ENCODE data around the gene MLLT3.

The MLLT3 gene

GRCh38 chr9:20322212-20322611, 300.1 kb downstream of the MLLT3 start:
- no peak for DNase-seq

- DNase-seq: no peak
Measured at GRCh38 chr9:20321423-20322082, 300.7 kb downstream of the MLLT3 start.

GRCh38 chr9:20320921-20321320, 301.4 kb downstream of the MLLT3 start:
- DNase-seq: no peak

GRCh38 chr9:20319641-20320337, 302.5 kb downstream of the MLLT3 start:
- no peak for DNase-seq

- DNase-seq: no peak
Measured at GRCh38 chr9:20319241-20319640, 303.1 kb downstream of the MLLT3 start.

- no peak for DNase-seq
Measured at GRCh38 chr9:20317701-20318100, 304.6 kb downstream of the MLLT3 start.

- DNase-seq: no peak
Measured at GRCh38 chr9:20316372-20316771, 305.9 kb downstream of the MLLT3 start.

GRCh38 chr9:20315677-20316076, 306.6 kb downstream of the MLLT3 start:
- no peak for DNase-seq

GRCh38 chr9:20314981-20315380, 307.3 kb downstream of the MLLT3 start:
- DNase-seq: no peak

GRCh38 chr9:20313415-20313814, 308.9 kb downstream of the MLLT3 start:
- no peak for DNase-seq

- DNase-seq: no peak
Measured at GRCh38 chr9:20312732-20313131, 309.6 kb downstream of the MLLT3 start.

GRCh38 chr9:20310024-20310423, 312.3 kb downstream of the MLLT3 start:
- DNase-seq: no peak

GRCh38 chr9:20309124-20309523, 313.2 kb downstream of the MLLT3 start:
- DNase-seq: no peak

- DNase-seq: no peak
Measured at GRCh38 chr9:20307621-20308020, 314.7 kb downstream of the MLLT3 start.

GRCh38 chr9:20305452-20305851, 316.8 kb downstream of the MLLT3 start:
- no peak for DNase-seq

- DNase-seq: no peak
Measured at GRCh38 chr9:20303996-20304395, 318.3 kb downstream of the MLLT3 start.

GRCh38 chr9:20303066-20303465, 319.2 kb downstream of the MLLT3 start:
- no peak for DNase-seq

- DNase-seq: no peak
Measured at GRCh38 chr9:20302197-20302596, 320.1 kb downstream of the MLLT3 start.

- DNase-seq: no peak
Measured at GRCh38 chr9:20300430-20301115, 321.7 kb downstream of the MLLT3 start.

GRCh38 chr9:20297646-20298084, 324.6 kb downstream of the MLLT3 start:
- no peak for DNase-seq

- DNase-seq: no peak
Measured at GRCh38 chr9:20295555-20295954, 326.7 kb downstream of the MLLT3 start.

- DNase-seq: no peak
Measured at GRCh38 chr9:20294046-20294750, 328.1 kb downstream of the MLLT3 start.

GRCh38 chr9:20292002-20292401, 330.3 kb downstream of the MLLT3 start:
- DNase-seq: no peak
